ENCODE results near the gene BRD7.

Gene BRD7

DNA sequence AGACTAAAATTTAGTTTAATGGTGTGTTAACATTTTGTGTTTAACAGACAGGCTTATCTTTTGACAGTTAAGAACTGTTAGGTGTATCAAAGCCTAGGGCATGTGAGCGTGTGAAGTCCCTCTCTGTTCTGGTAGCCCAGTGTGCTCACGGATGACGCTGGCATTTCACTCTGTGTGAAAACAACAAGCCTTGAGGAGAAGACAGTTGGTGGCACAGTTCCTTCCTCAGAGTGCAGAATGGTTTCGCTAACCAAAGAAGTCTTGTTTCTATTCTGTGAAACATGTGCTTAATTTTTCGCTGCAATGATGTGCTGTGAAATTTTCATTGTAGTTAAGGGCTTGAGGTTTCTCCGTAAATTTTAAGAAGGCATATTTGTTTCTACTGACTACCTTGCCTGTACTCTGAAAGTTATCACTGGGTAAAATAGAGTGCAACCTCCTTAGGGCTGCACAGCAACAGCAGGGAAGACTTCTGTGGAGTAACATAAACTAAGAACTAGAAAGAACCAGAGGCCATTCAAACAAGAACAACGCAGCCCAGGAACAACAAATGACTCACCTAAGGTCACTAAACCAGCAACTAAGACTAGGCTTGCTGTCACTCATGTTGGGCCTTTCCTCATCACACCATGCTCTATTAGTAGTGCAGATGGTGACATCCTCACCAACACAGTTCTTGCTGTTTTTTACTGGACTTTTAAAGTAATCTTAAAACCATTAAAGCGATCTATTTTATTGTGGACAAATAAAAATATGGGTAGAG is 33.4 kb downstream of the BRD7 start:
- Histone ChIP-seq H3K4me3 (ENCODE audit: insufficient read depth, low read length, poor library complexity, severe bottlenecking) (no peak overlapping the region), H3K36me3 (ENCODE audit: low read length) (peaks cover 42% of the 10 kb centered on the region), H3K9me2 (replicated peaks; ENCODE audit: insufficient read depth, low read length) (no peaks in the 10 kb centered on the region), H3K27me3 (ENCODE audit: low read length) (no peaks in the 10 kb centered on the region), H3K9me3 (ENCODE audit: insufficient read depth, low read length) (no peaks in the 10 kb centered on the region), H3K79me2 (ENCODE audit: insufficient read depth, low read length) (no peaks in the 10 kb centered on the region), H3K27ac (ENCODE audit: low read depth, low read length) (no peak overlapping the region), H3K9ac (ENCODE audit: low read length) (no peak overlapping the region), H4K20me1 (ENCODE audit: low read depth, low read length) (no peaks in the 10 kb centered on the region), H3F3A (ENCODE audit: insufficient read depth) (no peaks in the 10 kb centered on the region), H3K4me2 (ENCODE audit: low read depth, low read length, poor library complexity, severe bottlenecking) (no peak overlapping the region), H2AFZ (ENCODE audit: low read depth, low read length, severe bottlenecking) (no peak overlapping the region)
- TF ChIP-seq, protein P1, sequence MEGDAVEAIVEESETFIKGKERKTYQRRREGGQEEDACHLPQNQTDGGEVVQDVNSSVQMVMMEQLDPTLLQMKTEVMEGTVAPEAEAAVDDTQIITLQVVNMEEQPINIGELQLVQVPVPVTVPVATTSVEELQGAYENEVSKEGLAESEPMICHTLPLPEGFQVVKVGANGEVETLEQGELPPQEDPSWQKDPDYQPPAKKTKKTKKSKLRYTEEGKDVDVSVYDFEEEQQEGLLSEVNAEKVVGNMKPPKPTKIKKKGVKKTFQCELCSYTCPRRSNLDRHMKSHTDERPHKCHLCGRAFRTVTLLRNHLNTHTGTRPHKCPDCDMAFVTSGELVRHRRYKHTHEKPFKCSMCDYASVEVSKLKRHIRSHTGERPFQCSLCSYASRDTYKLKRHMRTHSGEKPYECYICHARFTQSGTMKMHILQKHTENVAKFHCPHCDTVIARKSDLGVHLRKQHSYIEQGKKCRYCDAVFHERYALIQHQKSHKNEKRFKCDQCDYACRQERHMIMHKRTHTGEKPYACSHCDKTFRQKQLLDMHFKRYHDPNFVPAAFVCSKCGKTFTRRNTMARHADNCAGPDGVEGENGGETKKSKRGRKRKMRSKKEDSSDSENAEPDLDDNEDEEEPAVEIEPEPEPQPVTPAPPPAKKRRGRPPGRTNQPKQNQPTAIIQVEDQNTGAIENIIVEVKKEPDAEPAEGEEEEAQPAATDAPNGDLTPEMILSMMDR (IDR thresholded peaks at IDR 0.05; ENCODE audit: insufficient read depth, low read length, poor library complexity, severe bottlenecking), result no peak
- no peak for TF ChIP-seq EZH2phosphoT487 (conservative IDR thresholded peaks at IDR 0.05; ENCODE audit: low read length)

- TF ChIP-seq EZH2phosphoT487 (conservative IDR thresholded peaks at IDR 0.05; ENCODE audit: low read length), result no peak
- TF ChIP-seq, protein P1 (IDR thresholded peaks at IDR 0.05; ENCODE audit: insufficient read depth, low read length, poor library complexity, severe bottlenecking), result no peak
- no peaks in the 10 kb centered on the region for H3K9me3 ChIP-seq (ENCODE audit: insufficient read depth, low read length)
- no peaks in the 10 kb centered on the region for H3K79me2 ChIP-seq (ENCODE audit: insufficient read depth, low read length)
- no peak overlapping the region for H3K27ac ChIP-seq (ENCODE audit: low read depth, low read length)
- H3F3A ChIP-seq (ENCODE audit: insufficient read depth), result no peaks in the 10 kb centered on the region
- H2AFZ ChIP-seq (ENCODE audit: low read depth, low read length, severe bottlenecking), result no peak overlapping the region
- H3K4me3 ChIP-seq (ENCODE audit: insufficient read depth, low read length, poor library complexity, severe bottlenecking), result no peak overlapping the region
- H3K9ac ChIP-seq (ENCODE audit: low read length), result no peak overlapping the region
- peaks cover 38% of the 10 kb centered on the region for H3K36me3 ChIP-seq (ENCODE audit: low read length)
- H3K9me2 ChIP-seq (replicated peaks; ENCODE audit: insufficient read depth, low read length), result no peaks in the 10 kb centered on the region
- H4K20me1 ChIP-seq (ENCODE audit: low read depth, low read length), result no peaks in the 10 kb centered on the region
- H3K4me2 ChIP-seq (ENCODE audit: low read depth, low read length, poor library complexity, severe bottlenecking), result no peak overlapping the region
- H3K27me3 ChIP-seq (ENCODE audit: low read length), result no peaks in the 10 kb centered on the region
Measured at GRCh38 chr16:50334106-50334975, 34.4 kb downstream of the BRD7 start.

- H3K4me2 ChIP-seq (ENCODE audit: low read depth, low read length, poor library complexity, severe bottlenecking), result no peak overlapping the region
- H3K9me3 ChIP-seq (ENCODE audit: insufficient read depth, low read length), result no peaks in the 10 kb centered on the region
- H3K36me3 ChIP-seq (ENCODE audit: low read length), result peaks cover 48% of the 10 kb centered on the region
- no peak overlapping the region for H2AFZ ChIP-seq (ENCODE audit: low read depth, low read length, severe bottlenecking)
- no peaks in the 10 kb centered on the region for H3K9me2 ChIP-seq (replicated peaks; ENCODE audit: insufficient read depth, low read length)
- H3K9ac ChIP-seq (ENCODE audit: low read length), result no peak overlapping the region
- H3K4me3 ChIP-seq (ENCODE audit: insufficient read depth, low read length, poor library complexity, severe bottlenecking), result no peak overlapping the region
- peaks cover 4% of the 10 kb centered on the region; the same call in 1 of the 2 replicates for H3F3A ChIP-seq (ENCODE audit: insufficient read depth)
- no peak for TF ChIP-seq EZH2phosphoT487 (conservative IDR thresholded peaks at IDR 0.05; ENCODE audit: low read length)
- TF ChIP-seq, protein P1 (IDR thresholded peaks at IDR 0.05; ENCODE audit: insufficient read depth, low read length, poor library complexity, severe bottlenecking), result no peak
- no peak overlapping the region for H3K27ac ChIP-seq (ENCODE audit: low read depth, low read length)
- H3K27me3 ChIP-seq (ENCODE audit: low read length), result no peaks in the 10 kb centered on the region
- no peaks in the 10 kb centered on the region for H3K79me2 ChIP-seq (ENCODE audit: insufficient read depth, low read length)
- no peaks in the 10 kb centered on the region for H4K20me1 ChIP-seq (ENCODE audit: low read depth, low read length)
Measured at GRCh38 chr16:50332599-50332998, 36.2 kb downstream of the BRD7 start.
